RWPE1 (cell line): ENCODE results near the gene C12orf43.

ENCODE experiments used
- CTCF ChIA-PET: fragments of 350-600 bp; sonication (Branson Sonifier 250); formaldehyde crosslinking; extraction: SDS; loops from one replicate; lab custom pipeline; 2021; lab: Yijun Ruan, JAX
- POLR2A ChIA-PET: fragments of 400-600 bp; formaldehyde crosslinking; extraction: SDS; loops from one replicate; lab custom pipeline; 2020; ENCODE audit warnings: antibody characterized with exemption; ENCODE audit not compliant: low non-redundant PET; lab: Yijun Ruan, JAX
- DNase-seq: peaks from one replicate; pipeline ENCODE4 v3.0.0; 2012; ENCODE audit warnings: low spot score
- H3K27ac ChIP-seq: fragments of 450-650 bp; 2 replicates; pipeline ENCODE4 v1.5.1; 2017
- CTCF ChIP-seq: fragments of 450-650 bp; conservative IDR thresholded peaks from 2 replicates; pipeline ENCODE4 v1.5.1; 2017; ENCODE audit warnings: low read depth, mild to moderate bottlenecking

The C12orf43 gene

DNA sequence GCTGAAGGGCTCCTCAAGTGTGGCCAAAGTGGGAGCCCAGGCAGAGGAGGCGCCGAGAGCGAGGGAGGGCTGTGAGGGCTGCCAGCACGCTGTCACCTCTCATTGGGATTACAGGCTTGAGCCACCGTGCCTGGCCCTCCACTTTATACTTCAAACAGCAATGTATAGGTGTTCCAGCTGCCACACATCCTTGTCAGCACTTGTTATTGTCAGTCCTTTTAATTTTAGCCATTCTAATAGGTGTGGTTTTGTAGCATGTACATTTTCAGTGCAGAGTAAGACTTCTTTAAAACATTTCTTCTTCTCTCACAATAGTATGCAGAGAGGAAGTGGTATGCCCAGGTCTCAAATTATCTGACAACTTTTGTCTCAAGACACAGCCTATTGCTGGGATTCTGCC, 65.5 kb downstream of the C12orf43 start:
- DNase-seq: no peak
- ChIA-PET POLR2A (no interaction called here), CTCF (interaction anchor here (0.5 kb wide), 1 partner anchor 76 kb away, joined by 3 read pairs; no protein-coding TSS in a partner anchor)
- no peak overlapping the region for H3K27ac ChIP-seq
- TF ChIP-seq CTCF: no peak
